Measurements from ENCODE around the gene ENOX1.

ENOX1 gene

DNA sequence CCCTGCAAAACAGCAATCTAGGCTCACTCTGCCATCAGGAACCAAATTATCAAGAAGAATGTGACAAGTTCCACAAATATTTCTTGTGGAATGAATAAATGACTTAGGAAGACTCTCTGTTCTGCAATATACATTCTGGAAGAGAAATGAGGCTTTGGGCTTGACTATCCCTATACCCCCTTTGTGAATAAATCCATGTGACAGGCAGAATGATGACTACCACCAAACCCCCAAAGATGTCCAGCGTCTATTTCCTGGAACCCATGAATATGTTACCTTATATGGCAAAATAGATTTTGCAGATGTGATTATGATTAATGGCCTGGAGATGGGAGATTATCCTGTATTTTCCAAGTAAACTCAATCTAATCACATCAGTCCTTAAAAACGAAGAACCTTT, 139.3 kb downstream of the ENOX1 start:
- ATAC-seq = no peak
- TF ChIP-seq CSDC2 (CRISPR knock-in tag; IDR thresholded peaks at IDR 0.05) (no peak), SNAI2 (CRISPR knock-in tag; IDR thresholded peaks at IDR 0.05) (no peak), TOX (CRISPR knock-in tag; IDR thresholded peaks at IDR 0.05; ENCODE audit: borderline replicate concordance) (no peak), ZNF565 (CRISPR knock-in tag; conservative IDR thresholded peaks at IDR 0.05; ENCODE audit: low read depth) (no peak), RARB (CRISPR knock-in tag; IDR thresholded peaks at IDR 0.05) (no peak), ARNTL (CRISPR knock-in tag; IDR thresholded peaks at IDR 0.05; ENCODE audit: borderline replicate concordance, low read depth) (no peak), BACH2 (CRISPR knock-in tag; IDR thresholded peaks at IDR 0.05; ENCODE audit: borderline replicate concordance) (no peak)
- TF ChIP-seq, protein P1, sequence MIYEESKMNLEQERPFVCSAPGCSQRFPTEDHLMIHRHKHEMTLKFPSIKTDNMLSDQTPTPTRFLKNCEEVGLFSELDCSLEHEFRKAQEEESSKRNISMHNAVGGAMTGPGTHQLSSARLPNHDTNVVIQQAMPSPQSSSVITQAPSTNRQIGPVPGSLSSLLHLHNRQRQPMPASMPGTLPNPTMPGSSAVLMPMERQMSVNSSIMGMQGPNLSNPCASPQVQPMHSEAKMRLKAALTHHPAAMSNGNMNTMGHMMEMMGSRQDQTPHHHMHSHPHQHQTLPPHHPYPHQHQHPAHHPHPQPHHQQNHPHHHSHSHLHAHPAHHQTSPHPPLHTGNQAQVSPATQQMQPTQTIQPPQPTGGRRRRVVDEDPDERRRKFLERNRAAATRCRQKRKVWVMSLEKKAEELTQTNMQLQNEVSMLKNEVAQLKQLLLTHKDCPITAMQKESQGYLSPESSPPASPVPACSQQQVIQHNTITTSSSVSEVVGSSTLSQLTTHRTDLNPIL (CRISPR knock-in tag; IDR thresholded peaks at IDR 0.05; ENCODE audit: low read depth) = no peak
- TF ChIP-seq, protein P2, sequence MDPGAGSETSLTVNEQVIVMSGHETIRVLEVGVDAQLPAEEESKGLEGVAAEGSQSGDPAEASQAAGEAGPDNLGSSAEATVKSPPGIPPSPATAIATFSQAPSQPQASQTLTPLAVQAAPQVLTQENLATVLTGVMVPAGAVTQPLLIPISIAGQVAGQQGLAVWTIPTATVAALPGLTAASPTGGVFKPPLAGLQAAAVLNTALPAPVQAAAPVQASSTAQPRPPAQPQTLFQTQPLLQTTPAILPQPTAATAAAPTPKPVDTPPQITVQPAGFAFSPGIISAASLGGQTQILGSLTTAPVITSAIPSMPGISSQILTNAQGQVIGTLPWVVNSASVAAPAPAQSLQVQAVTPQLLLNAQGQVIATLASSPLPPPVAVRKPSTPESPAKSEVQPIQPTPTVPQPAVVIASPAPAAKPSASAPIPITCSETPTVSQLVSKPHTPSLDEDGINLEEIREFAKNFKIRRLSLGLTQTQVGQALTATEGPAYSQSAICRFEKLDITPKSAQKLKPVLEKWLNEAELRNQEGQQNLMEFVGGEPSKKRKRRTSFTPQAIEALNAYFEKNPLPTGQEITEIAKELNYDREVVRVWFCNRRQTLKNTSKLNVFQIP (CRISPR knock-in tag; IDR thresholded peaks at IDR 0.05; ENCODE audit: borderline replicate concordance, low read depth) = no peak
- TF ChIP-seq, protein P3, sequence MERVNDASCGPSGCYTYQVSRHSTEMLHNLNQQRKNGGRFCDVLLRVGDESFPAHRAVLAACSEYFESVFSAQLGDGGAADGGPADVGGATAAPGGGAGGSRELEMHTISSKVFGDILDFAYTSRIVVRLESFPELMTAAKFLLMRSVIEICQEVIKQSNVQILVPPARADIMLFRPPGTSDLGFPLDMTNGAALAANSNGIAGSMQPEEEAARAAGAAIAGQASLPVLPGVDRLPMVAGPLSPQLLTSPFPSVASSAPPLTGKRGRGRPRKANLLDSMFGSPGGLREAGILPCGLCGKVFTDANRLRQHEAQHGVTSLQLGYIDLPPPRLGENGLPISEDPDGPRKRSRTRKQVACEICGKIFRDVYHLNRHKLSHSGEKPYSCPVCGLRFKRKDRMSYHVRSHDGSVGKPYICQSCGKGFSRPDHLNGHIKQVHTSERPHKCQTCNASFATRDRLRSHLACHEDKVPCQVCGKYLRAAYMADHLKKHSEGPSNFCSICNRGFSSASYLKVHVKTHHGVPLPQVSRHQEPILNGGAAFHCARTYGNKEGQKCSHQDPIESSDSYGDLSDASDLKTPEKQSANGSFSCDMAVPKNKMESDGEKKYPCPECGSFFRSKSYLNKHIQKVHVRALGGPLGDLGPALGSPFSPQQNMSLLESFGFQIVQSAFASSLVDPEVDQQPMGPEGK (CRISPR knock-in tag; IDR thresholded peaks at IDR 0.05; ENCODE audit: borderline replicate concordance) = no peak

DNA sequence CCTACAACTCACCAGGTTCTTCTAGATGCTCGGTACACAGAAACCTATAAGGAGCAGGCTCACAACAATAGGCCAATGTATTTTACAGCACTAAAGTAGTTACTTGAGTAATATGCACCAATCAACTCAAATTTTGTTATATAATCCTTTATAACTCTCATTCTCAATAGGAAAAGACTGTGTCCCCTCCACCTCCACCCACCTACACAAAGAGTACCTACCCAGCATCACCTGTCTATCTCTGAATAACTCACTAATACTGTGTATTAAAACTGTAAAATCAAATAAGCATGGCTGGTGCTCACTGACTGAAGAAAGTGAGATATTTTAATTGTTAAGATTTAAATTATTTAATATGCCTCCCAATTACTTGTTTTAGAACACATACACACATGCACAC, 146.3 kb downstream of the ENOX1 start:
- TF ChIP-seq BACH2 (CRISPR knock-in tag; IDR thresholded peaks at IDR 0.05; ENCODE audit: borderline replicate concordance) = no peak
- no peak for TF ChIP-seq ZC3H10 (CRISPR knock-in tag; IDR thresholded peaks at IDR 0.05)
- no peak for TF ChIP-seq ZFP3 (CRISPR knock-in tag; IDR thresholded peaks at IDR 0.05)
- TF ChIP-seq, protein P4, sequence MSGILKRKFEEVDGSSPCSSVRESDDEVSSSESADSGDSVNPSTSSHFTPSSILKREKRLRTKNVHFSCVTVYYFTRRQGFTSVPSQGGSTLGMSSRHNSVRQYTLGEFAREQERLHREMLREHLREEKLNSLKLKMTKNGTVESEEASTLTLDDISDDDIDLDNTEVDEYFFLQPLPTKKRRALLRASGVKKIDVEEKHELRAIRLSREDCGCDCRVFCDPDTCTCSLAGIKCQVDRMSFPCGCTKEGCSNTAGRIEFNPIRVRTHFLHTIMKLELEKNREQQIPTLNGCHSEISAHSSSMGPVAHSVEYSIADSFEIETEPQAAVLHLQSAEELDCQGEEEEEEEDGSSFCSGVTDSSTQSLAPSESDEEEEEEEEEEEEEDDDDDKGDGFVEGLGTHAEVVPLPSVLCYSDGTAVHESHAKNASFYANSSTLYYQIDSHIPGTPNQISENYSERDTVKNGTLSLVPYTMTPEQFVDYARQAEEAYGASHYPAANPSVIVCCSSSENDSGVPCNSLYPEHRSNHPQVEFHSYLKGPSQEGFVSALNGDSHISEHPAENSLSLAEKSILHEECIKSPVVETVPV (CRISPR knock-in tag; IDR thresholded peaks at IDR 0.05) = no peak
- TF ChIP-seq, protein P2 (CRISPR knock-in tag; IDR thresholded peaks at IDR 0.05; ENCODE audit: borderline replicate concordance, low read depth) = no peak
- TF ChIP-seq CSDC2 (CRISPR knock-in tag; IDR thresholded peaks at IDR 0.05) = no peak
- TF ChIP-seq, protein P5, sequence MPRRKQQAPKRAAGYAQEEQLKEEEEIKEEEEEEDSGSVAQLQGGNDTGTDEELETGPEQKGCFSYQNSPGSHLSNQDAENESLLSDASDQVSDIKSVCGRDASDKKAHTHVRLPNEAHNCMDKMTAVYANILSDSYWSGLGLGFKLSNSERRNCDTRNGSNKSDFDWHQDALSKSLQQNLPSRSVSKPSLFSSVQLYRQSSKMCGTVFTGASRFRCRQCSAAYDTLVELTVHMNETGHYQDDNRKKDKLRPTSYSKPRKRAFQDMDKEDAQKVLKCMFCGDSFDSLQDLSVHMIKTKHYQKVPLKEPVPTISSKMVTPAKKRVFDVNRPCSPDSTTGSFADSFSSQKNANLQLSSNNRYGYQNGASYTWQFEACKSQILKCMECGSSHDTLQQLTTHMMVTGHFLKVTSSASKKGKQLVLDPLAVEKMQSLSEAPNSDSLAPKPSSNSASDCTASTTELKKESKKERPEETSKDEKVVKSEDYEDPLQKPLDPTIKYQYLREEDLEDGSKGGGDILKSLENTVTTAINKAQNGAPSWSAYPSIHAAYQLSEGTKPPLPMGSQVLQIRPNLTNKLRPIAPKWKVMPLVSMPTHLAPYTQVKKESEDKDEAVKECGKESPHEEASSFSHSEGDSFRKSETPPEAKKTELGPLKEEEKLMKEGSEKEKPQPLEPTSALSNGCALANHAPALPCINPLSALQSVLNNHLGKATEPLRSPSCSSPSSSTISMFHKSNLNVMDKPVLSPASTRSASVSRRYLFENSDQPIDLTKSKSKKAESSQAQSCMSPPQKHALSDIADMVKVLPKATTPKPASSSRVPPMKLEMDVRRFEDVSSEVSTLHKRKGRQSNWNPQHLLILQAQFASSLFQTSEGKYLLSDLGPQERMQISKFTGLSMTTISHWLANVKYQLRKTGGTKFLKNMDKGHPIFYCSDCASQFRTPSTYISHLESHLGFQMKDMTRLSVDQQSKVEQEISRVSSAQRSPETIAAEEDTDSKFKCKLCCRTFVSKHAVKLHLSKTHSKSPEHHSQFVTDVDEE (CRISPR knock-in tag; IDR thresholded peaks at IDR 0.05) = no peak
- no peak for TF ChIP-seq ZNF565 (CRISPR knock-in tag; conservative IDR thresholded peaks at IDR 0.05; ENCODE audit: low read depth)
- TF ChIP-seq GLIS3 (CRISPR knock-in tag; IDR thresholded peaks at IDR 0.05) = no peak
- no peak for TF ChIP-seq ESRRG (CRISPR knock-in tag; IDR thresholded peaks at IDR 0.05)
- TF ChIP-seq ARNTL (CRISPR knock-in tag; IDR thresholded peaks at IDR 0.05; ENCODE audit: borderline replicate concordance, low read depth) = no peak
- no peak for ATAC-seq

DNA sequence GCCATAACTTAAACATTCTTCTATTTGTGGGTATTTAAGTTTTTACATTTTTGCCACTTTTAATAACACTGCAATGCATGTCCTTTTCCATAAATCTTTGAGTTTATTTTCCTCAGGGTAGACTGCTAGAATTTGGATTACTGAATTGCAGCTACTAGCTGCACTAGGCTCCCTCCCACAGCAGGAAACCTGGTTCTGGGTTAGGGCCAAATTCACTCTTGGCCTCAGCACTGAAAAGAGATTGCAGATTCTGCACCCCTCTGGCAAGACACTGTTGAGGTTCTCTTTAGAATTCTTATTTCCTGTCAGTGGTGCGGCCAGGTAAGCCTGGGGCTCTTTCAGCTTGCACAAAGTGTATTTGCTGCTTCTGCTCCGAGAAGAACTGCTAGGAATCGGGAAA, 155.7 kb downstream of the ENOX1 start:
- TF ChIP-seq, protein P2 (CRISPR knock-in tag; IDR thresholded peaks at IDR 0.05; ENCODE audit: borderline replicate concordance, low read depth) = no peak
- TF ChIP-seq, protein P3 (CRISPR knock-in tag; IDR thresholded peaks at IDR 0.05; ENCODE audit: borderline replicate concordance) = no peak
- TF ChIP-seq ESRRG (CRISPR knock-in tag; IDR thresholded peaks at IDR 0.05) (no peak), ZFP3 (CRISPR knock-in tag; IDR thresholded peaks at IDR 0.05) (no peak), CSDC2 (CRISPR knock-in tag; IDR thresholded peaks at IDR 0.05) (no peak), ZC3H10 (CRISPR knock-in tag; IDR thresholded peaks at IDR 0.05) (no peak), ARNTL (CRISPR knock-in tag; IDR thresholded peaks at IDR 0.05; ENCODE audit: borderline replicate concordance, low read depth) (no peak), ISL1 (CRISPR knock-in tag; IDR thresholded peaks at IDR 0.05) (no peak)
- TF ChIP-seq, protein P4 (CRISPR knock-in tag; IDR thresholded peaks at IDR 0.05) = no peak
- no peak for ATAC-seq
